PC-3 (cell line): ENCODE measurements around the gene QPCT. TPM values are rescaled to one million over a fixed set of nuclear protein-coding genes. Genes with fewer than 3 reads are reported as not detected.

ENCODE experiments used
- ATAC-seq: fragments of 200-7000 bp; cut with Tn5 transposase; 2 replicates; pipeline ENCODE4 v1.9.1; 2020; ENCODE audit warnings: mild to moderate bottlenecking, moderate library complexity
- BruUV-seq: library from RNA; stranded (reverse); fragments of 400-500 nt; replicated peaks from 2 replicates; lab custom pipeline; 2021; lab: Mats Ljungman, UMichigan
- CTCF ChIA-PET: fragments of 300-600 bp; sonication (Branson Sonifier 250); formaldehyde crosslinking; loops from one replicate; lab custom pipeline; 2022; ENCODE audit warnings: antibody characterized with exemption; lab: Charles Lee
- POLR2A ChIA-PET: fragments of 300-600 bp; sonication (Branson Sonifier 250); formaldehyde crosslinking; loops from one replicate; lab custom pipeline; 2022; ENCODE audit warnings: antibody characterized with exemption; ENCODE audit not compliant: unreplicated experiment; lab: Charles Lee
- DNase-seq: peaks from one replicate; pipeline ENCODE4 v3.0.0-alpha.2; 2015
- H2AFZ ChIP-seq: fragments of 300-600 bp; sonication (generic); 2 replicates; pipeline ENCODE4 v1.6.0; 2016; ENCODE audit warnings: antibody characterized with exemption, low read length
- H3F3A ChIP-seq: fragments of 300-600 bp; sonication (generic); one replicate; pipeline ENCODE4 v1.6.0; 2017; ENCODE audit warnings: antibody characterized with exemption, low read length, control low read depth, mild to moderate bottlenecking; ENCODE audit not compliant: unreplicated experiment
- H3K27ac ChIP-seq: fragments of 300-600 bp; sonication (generic); 2 replicates; pipeline ENCODE4 v1.5.1; 2016; ENCODE audit warnings: mild to moderate bottlenecking, low read length
- H3K27me3 ChIP-seq: fragments of 300-600 bp; sonication (generic); 2 replicates; pipeline ENCODE4 v1.6.1; 2016; ENCODE audit warnings: low read length, mixed read lengths
- H3K36me3 ChIP-seq: fragments of 300-600 bp; sonication (generic); 2 replicates; pipeline ENCODE4 v1.6.1; 2016; ENCODE audit warnings: low read depth, mixed run types, low read length, mixed read lengths
- H3K4me1 ChIP-seq: fragments of 300-600 bp; sonication (generic); 2 replicates; pipeline ENCODE4 v1.5.1; 2016; ENCODE audit warnings: low read length; ENCODE audit not compliant: insufficient read depth
- H3K4me2 ChIP-seq: fragments of 300-600 bp; sonication (generic); 2 replicates; pipeline ENCODE4 v1.6.0; 2016; ENCODE audit warnings: low read length
- H3K4me3 ChIP-seq: fragments of 300-600 bp; sonication (generic); 2 replicates; pipeline ENCODE4 v1.5.1; 2016; ENCODE audit warnings: mild to moderate bottlenecking, low read length, mixed read lengths
- H3K79me2 ChIP-seq: fragments of 300-600 bp; sonication (generic); 2 replicates; pipeline ENCODE4 v1.6.1; 2017; ENCODE audit warnings: low read length, mixed read lengths
- H3K9ac ChIP-seq: fragments of 300-600 bp; sonication (generic); 2 replicates; pipeline ENCODE4 v1.6.0; 2016; ENCODE audit warnings: mild to moderate bottlenecking, low read length
- H3K9me2 ChIP-seq: fragments of 300-600 bp; sonication (generic); replicated peaks from 2 replicates; pipeline ENCODE4 v1.6.1; 2016; ENCODE audit warnings: mixed run types, low read length, mixed read lengths
- H3K9me3 ChIP-seq: fragments of 300-600 bp; sonication (generic); 2 replicates; pipeline ENCODE4 v1.6.1; 2016; ENCODE audit warnings: low read length, mixed read lengths
- H4K20me1 ChIP-seq: fragments of 300-600 bp; sonication (generic); 2 replicates; pipeline ENCODE4 v1.6.1; 2016; ENCODE audit warnings: low read length, mixed read lengths
- CTCF ChIP-seq: fragments of 300-600 bp; sonication (generic); conservative IDR thresholded peaks from 2 replicates; pipeline ENCODE4 v1.5.1; 2017; ENCODE audit warnings: antibody characterized with exemption, low read depth, mild to moderate bottlenecking, low read length
- EZH2 ChIP-seq: fragments of 300-600 bp; sonication (generic); IDR thresholded peaks from one replicate; pipeline ENCODE4 v1.6.1; 2017; ENCODE audit warnings: antibody characterized with exemption, mild to moderate bottlenecking, low read length; ENCODE audit not compliant: unreplicated experiment
- EZH2phosphoT487 ChIP-seq: fragments of 300-600 bp; sonication (generic); IDR thresholded peaks from 2 replicates; pipeline ENCODE4 v1.6.1; 2018; ENCODE audit warnings: mild to moderate bottlenecking, antibody characterized with exemption, low read length, borderline replicate concordance
- intact Hi-C: fragments of 100-400 bp; cut with micrococcal nuclease; formaldehyde crosslinking; loops from 2 replicates; pipeline ENCODE4 v1.9.0; 2023
- total RNA-seq: library from RNA; depleted of rRNA; stranded (reverse); fragments of >200 nt; gene quantifications from 2 replicates; pipeline ENCODE4 v1.2.3, GENCODE V29; 2014

The QPCT gene
- total RNA-seq, 1 experiment from 2014 or later = not detected

- ATAC-seq (no peak), DNase-seq (peak; percentile 24)
- POLR2A ChIA-PET = interaction anchor here (0.6 kb wide), 1 partner anchor 421 kb away, joined by 3 read pairs; the partner anchor contains the start of gene STRN
- Histone ChIP-seq H3K4me3 (no peak overlapping the region), H3K27me3 (no peaks in the 10 kb centered on the region), H2AFZ (no peak overlapping the region), H3K9me2 (no peaks in the 10 kb centered on the region), H3K9me3 (no peaks in the 10 kb centered on the region), H3K4me1 (peaks cover 44% of the 10 kb centered on the region), H3K79me2 (no peaks in the 10 kb centered on the region), H3F3A (no peaks in the 10 kb centered on the region), H4K20me1 (no peaks in the 10 kb centered on the region), H3K27ac (no peak overlapping the region), H3K36me3 (no peaks in the 10 kb centered on the region), H3K4me2 (no peak overlapping the region), H3K9ac (no peak overlapping the region)
- intact Hi-C loops = no loop called here
- TF ChIP-seq EZH2 (no peak), CTCF (no peak), EZH2phosphoT487 (no peak)
- BruUV-seq = no TSS peak
- CTCF ChIA-PET = no interaction called here
Observed at GRCh38 chr2:37387148-37387835, 42.9 kb downstream of the QPCT start.

DNA sequence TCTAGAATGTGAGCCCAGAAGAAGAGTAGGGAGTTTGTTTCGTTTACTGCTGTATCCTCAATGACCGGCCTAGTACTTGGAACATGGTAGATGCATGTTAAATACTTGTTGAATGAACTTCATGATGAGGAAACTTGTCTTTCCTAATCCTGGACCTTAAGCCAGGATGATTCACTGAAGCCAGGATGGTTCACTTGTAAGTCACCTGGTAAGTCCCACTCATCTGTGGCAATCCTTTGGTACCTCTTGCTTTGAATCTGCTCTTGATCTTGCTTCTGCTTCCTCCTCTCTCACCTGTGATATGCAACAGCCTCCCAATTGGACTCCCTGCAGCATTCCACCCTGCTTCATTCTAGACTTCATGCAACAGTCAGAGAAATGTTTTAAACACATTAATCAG, 43.6 kb downstream of the QPCT start:
- ATAC-seq (no peak), DNase-seq (peak; percentile 76)
- no peaks in the 10 kb centered on the region for H3K27me3 ChIP-seq
- H3K4me1 ChIP-seq = peaks cover 44% of the 10 kb centered on the region
- H2AFZ ChIP-seq = no peak overlapping the region
- no peaks in the 10 kb centered on the region for H3K9me3 ChIP-seq
- BruUV-seq = no TSS peak
- no peak for TF ChIP-seq EZH2
- TF ChIP-seq CTCF = no peak
- H4K20me1 ChIP-seq = no peaks in the 10 kb centered on the region
- H3K36me3 ChIP-seq = no peaks in the 10 kb centered on the region
- ChIA-PET POLR2A (interaction anchor here (0.6 kb wide), 1 partner anchor 421 kb away, joined by 3 read pairs; the partner anchor contains the start of gene STRN), CTCF (no interaction called here)
- H3K79me2 ChIP-seq = no peaks in the 10 kb centered on the region
- H3K27ac ChIP-seq = 0 out of 2 replicates have a peak overlapping the region, but pooled peaks have one; percentile 4
- H3F3A ChIP-seq = no peaks in the 10 kb centered on the region
- no peak overlapping the region for H3K9ac ChIP-seq
- H3K4me3 ChIP-seq = no peak overlapping the region
- H3K4me2 ChIP-seq = no peak overlapping the region
- intact Hi-C loops = no loop called here
- H3K9me2 ChIP-seq = no peaks in the 10 kb centered on the region

DNA sequence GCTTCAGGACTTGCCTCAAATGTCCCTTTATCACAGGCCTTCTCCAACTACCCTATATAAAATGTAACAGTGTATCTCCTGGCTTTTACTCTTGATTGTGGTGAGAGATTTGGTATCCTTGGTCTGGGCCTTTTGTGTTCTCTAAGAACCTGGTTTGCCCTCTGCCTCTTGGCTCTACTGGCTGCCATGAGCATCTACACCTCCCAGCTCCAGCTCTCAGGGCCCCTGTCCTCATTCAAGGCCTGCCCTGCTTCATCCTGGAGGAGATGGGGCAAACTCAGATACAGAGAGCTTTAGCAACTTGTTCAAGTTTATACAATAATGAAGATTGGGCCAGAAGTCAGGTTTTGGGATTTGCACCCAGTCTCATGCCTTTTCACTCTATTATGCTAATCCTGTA, 45.0 kb downstream of the QPCT start:
- no peaks in the 10 kb centered on the region for H3K27me3 ChIP-seq
- H4K20me1 ChIP-seq = no peaks in the 10 kb centered on the region
- peaks cover 44% of the 10 kb centered on the region for H3K4me1 ChIP-seq
- H3K4me2 ChIP-seq = 0 out of 2 replicates have a peak overlapping the region, but pooled peaks have one; percentile 56
- CTCF ChIA-PET = interaction anchor here (0.7 to 2.5 kb wide), 2 partner anchors 25 to 488 kb away, joined by 3 to 8 read pairs; no protein-coding TSS in a partner anchor
- H3K79me2 ChIP-seq = no peaks in the 10 kb centered on the region
- no peaks in the 10 kb centered on the region for H3K9me2 ChIP-seq
- no peak overlapping the region for H3K4me3 ChIP-seq
- intact Hi-C loops = no loop called here
- DNase-seq (no peak), ATAC-seq (no peak)
- no peaks in the 10 kb centered on the region for H3K9me3 ChIP-seq
- no peak for TF ChIP-seq EZH2phosphoT487
- TF ChIP-seq CTCF = no peak
- no peak for TF ChIP-seq EZH2
- POLR2A ChIA-PET = interaction anchor here (0.5 kb wide), 1 partner anchor 11 kb away, joined by 4 read pairs; no protein-coding TSS in a partner anchor
- no TSS peak for BruUV-seq
- no peak overlapping the region for H3K9ac ChIP-seq
- peak overlapping the region; percentile 76; the same call in 1 of the 2 replicates for H3K27ac ChIP-seq
- no peak overlapping the region for H2AFZ ChIP-seq
- no peaks in the 10 kb centered on the region for H3K36me3 ChIP-seq
- no peaks in the 10 kb centered on the region for H3F3A ChIP-seq
